Spleen (tissue), 7 donors: ENCODE measurements around the gene SLC2A3.
"Not testable (repeated sequence)": the region's sequence is repeated elsewhere in the genome, so short reads cannot be mapped to it uniquely, and the experiment has no call there.

ENCODE experiments used
- CTCF ChIP-seq, 11 experiments: fragments of 200-600 bp in 7 of 11; fragments of 450-650 bp in 4 of 11; sonication (generic) in 4 of 11; IDR thresholded peaks in 8 of 11; conservative IDR thresholded peaks in 3 of 11; 1 replicate in 7 of 11; 2 replicates in 4 of 11; pipeline versions ENCODE4 v1.4.0 to v1.8.0; 2016 to 2021; ENCODE audit warnings: antibody characterized with exemption in 11 of 11, inconsistent platforms in 4 of 11, mild to moderate bottlenecking in 1 of 11
- POLR2AphosphoS5 ChIP-seq, 3 donors: sonication (generic); formaldehyde crosslinking; IDR thresholded peaks; one replicate each; pipeline ENCODE4 v1.5.1; 2017; ENCODE audit warnings: antibody characterized with exemption in 3 of 3
- donor health status: DM: no; HTN: no; CAD: no; lungs with moderate emphysema.
- donor health status: DM: no; HTN: no; CAD: no.
- donor health status: DM: no; HTN: no; CAD: no.

- not testable (repeated sequence) for TF ChIP-seq POLR2AphosphoS5 (IDR thresholded peaks at IDR 0.05); CTCF (IDR thresholded peaks at IDR 0.05 in 8 of 11, conservative IDR thresholded peaks at IDR 0.05 in 3 of 11)
Observed at GRCh38 chr12:7950230-7950943, 14.4 kb upstream of the SLC2A3 start.
